HCT116 (cell line): Measurements from ENCODE around the gene WWOX. TPM values are rescaled to one million over a fixed set of nuclear protein-coding genes. Genes with fewer than 3 reads are reported as not detected.

Experiments
- ATAC-seq: fragments of 200-7000 bp; cut with Tn5 transposase; 2 replicates; pipeline ENCODE4 v1.9.1; 2020; ENCODE audit warnings: mild to moderate bottlenecking, moderate library complexity
- BruUV-seq: library from RNA; stranded (reverse); fragments of 400-500 nt; replicated peaks from 2 replicates; lab custom pipeline; 2021; lab: Mats Ljungman, UMichigan
- CTCF ChIA-PET: fragments of 300-600 bp; sonication (Branson Sonifier 250); formaldehyde crosslinking; loops from one replicate; lab custom pipeline; 2021; ENCODE audit warnings: antibody characterized with exemption; lab: Charles Lee
- POLR2A ChIA-PET: fragments of 300-600, 350-600 bp; sonication (Branson Sonifier 250); formaldehyde crosslinking; loops from one replicate; lab custom pipeline; 2021; ENCODE audit warnings: antibody characterized with exemption; lab: Charles Lee
- RAD21 ChIA-PET, 2 experiments: fragments of 300-600 bp; sonication (Branson Sonifier 250); formaldehyde crosslinking; loops; one replicate each; lab custom pipeline; 2023; ENCODE audit warnings: low total read pairs in 2 of 2; ENCODE audit not compliant: uncharacterized antibody in 2 of 2, unreplicated experiment in 2 of 2, low non-redundant PET in 1 of 2; lab: Charles Lee
- DNase-seq: peaks from one replicate; pipeline ENCODE4 v3.0.0-alpha.2; 2010; ENCODE audit warnings: low read depth, low spot score
- H2AFZ ChIP-seq: fragments of 200-600 bp; shearing (Covaris generic), sonication (generic); 2 replicates; pipeline ENCODE4 v1.6.1; 2017; ENCODE audit warnings: low read depth, mixed run types, mixed read lengths, antibody characterized with exemption, low read length; ENCODE audit not compliant: poor library complexity, severe bottlenecking
- H3K27ac ChIP-seq: 2 replicates; pipeline ENCODE4 v1.5.1; 2012; ENCODE audit warnings: low read depth, low read length
- H3K27me3 ChIP-seq: fragments of 200-600 bp; sonication (generic); 2 replicates; pipeline ENCODE4 v1.6.1; 2016; ENCODE audit warnings: mixed run types, low read length, mixed read lengths; ENCODE audit not compliant: insufficient read depth
- H3K36me3 ChIP-seq, 2 experiments: fragments of 200-500 bp in 1 of 2; fragments of 200-600 bp in 1 of 2; sonication (Bioruptor generic) in 1 of 2; sonication (generic) in 1 of 2; 2 replicates each; pipeline versions ENCODE4 v1.5.1 to v1.6.1; 2014 to 2016; ENCODE audit warnings: low read length in 2 of 2, inconsistent platforms in 1 of 2, mixed read lengths in 1 of 2, mixed run types in 1 of 2; ENCODE audit not compliant: insufficient read depth in 2 of 2, control insufficient read depth in 1 of 2
- H3K4me1 ChIP-seq, 2 experiments: fragments of 200-600 bp in 1 of 2; sonication (generic) in 1 of 2; 2 replicates each; pipeline versions ENCODE4 v1.5.1 to v1.6.1; 2012 to 2017; ENCODE audit warnings: low read length in 2 of 2, inconsistent platforms in 1 of 2, mild to moderate bottlenecking in 1 of 2, mixed read lengths in 1 of 2, mixed run types in 1 of 2, moderate library complexity in 1 of 2; ENCODE audit not compliant: insufficient read depth in 2 of 2, control insufficient read depth in 1 of 2
- H3K4me2 ChIP-seq: fragments of 200-600 bp; sonication (generic); 2 replicates; pipeline ENCODE4 v1.6.1; 2017; ENCODE audit warnings: mixed run types, low read length, mixed read lengths
- H3K4me3 ChIP-seq, 2 experiments: fragments of 200-600 bp in 1 of 2; sonication (generic) in 1 of 2; replicated peaks in 1 of 2; 2 replicates each; pipeline ENCODE4 v1.5.1; 2011 to 2016; ENCODE audit warnings: low read length in 2 of 2, control low read depth in 1 of 2, low read depth in 1 of 2, mild to moderate bottlenecking in 1 of 2, mixed read lengths in 1 of 2, mixed run types in 1 of 2
- H3K79me2 ChIP-seq: fragments of 200-600 bp; sonication (generic); 2 replicates; pipeline ENCODE4 v1.6.1; 2017; ENCODE audit warnings: mild to moderate bottlenecking, mixed run types, low read length, moderate library complexity, mixed read lengths; ENCODE audit not compliant: insufficient read depth
- H3K9ac ChIP-seq: fragments of 200-600 bp; sonication (generic); 2 replicates; pipeline ENCODE4 v1.6.1; 2016; ENCODE audit warnings: low read length, mixed read lengths
- H3K9me2 ChIP-seq: fragments of 200-600 bp; sonication (generic), shearing (Covaris generic); 2 replicates; pipeline ENCODE4 v1.6.1; 2017; ENCODE audit warnings: mixed run types, mild to moderate bottlenecking, moderate library complexity; ENCODE audit not compliant: insufficient read depth
- H3K9me3 ChIP-seq, 2 experiments: fragments of 200-500 bp in 1 of 2; fragments of 200-600 bp in 1 of 2; sonication (Bioruptor generic) in 1 of 2; sonication (generic) in 1 of 2; 2 replicates each; pipeline ENCODE4 v1.6.1; 2014 to 2017; ENCODE audit warnings: low read length in 2 of 2, mixed read lengths in 2 of 2, inconsistent platforms in 1 of 2, low read depth in 1 of 2, mild to moderate bottlenecking in 1 of 2, mixed run types in 1 of 2, moderate library complexity in 1 of 2; ENCODE audit not compliant: control insufficient read depth in 1 of 2, insufficient read depth in 1 of 2
- H4K20me1 ChIP-seq: fragments of 200-600 bp; sonication (generic), shearing (Covaris generic); 2 replicates; pipeline ENCODE4 v1.6.1; 2017; ENCODE audit warnings: mixed run types, mild to moderate bottlenecking, moderate library complexity; ENCODE audit not compliant: insufficient read depth
- CEBPB ChIP-seq: IDR thresholded peaks from 2 replicates; pipeline ENCODE4 v1.6.1; 2012; ENCODE audit warnings: low read depth
- CTCF ChIP-seq, 3 experiments: fragments of 200-600 bp in 1 of 3; sonication (generic) in 1 of 3; IDR thresholded peaks in 2 of 3; conservative IDR thresholded peaks in 1 of 3; 2 replicates each; pipeline ENCODE4 v1.5.1; 2012 to 2017; ENCODE audit warnings: low read depth in 2 of 3, low read length in 2 of 3, antibody characterized with exemption in 1 of 3, borderline replicate concordance in 1 of 3, control low read depth in 1 of 3, mild to moderate bottlenecking in 1 of 3, mixed read lengths in 1 of 3, mixed run types in 1 of 3, moderate library complexity in 1 of 3; ENCODE audit not compliant: insufficient read depth in 1 of 3
- EZH2phosphoT487 ChIP-seq: fragments of 200-600 bp; IDR thresholded peaks from 2 replicates; pipeline ENCODE4 v1.6.1; 2018; ENCODE audit warnings: antibody characterized with exemption, borderline replicate concordance
- REST ChIP-seq: IDR thresholded peaks from 2 replicates; pipeline ENCODE4 v1.6.1; 2012; ENCODE audit warnings: low read depth
- SIN3A ChIP-seq: IDR thresholded peaks from 2 replicates; pipeline ENCODE4 v1.6.1; 2012; ENCODE audit warnings: low read depth
- SRF ChIP-seq: IDR thresholded peaks from 2 replicates; pipeline ENCODE4 v1.6.1; 2012; ENCODE audit warnings: low read depth
- ZNF274 ChIP-seq: fragments of 200-500 bp; sonication (Bioruptor generic); IDR thresholded peaks from 2 replicates; pipeline ENCODE4 v1.6.1; 2014; ENCODE audit warnings: mild to moderate bottlenecking, low read depth, low read length, inconsistent platforms
- intact Hi-C: fragments of 100-400 bp; cut with micrococcal nuclease; formaldehyde crosslinking; loops from 2 replicates; pipeline ENCODE4 v1.10.0; 2022
- total RNA-seq: library from RNA; stranded (reverse); gene quantifications from one replicate; pipeline ENCODE4 v1.2.1, GENCODE V29; 2021; ENCODE audit not compliant: unreplicated experiment

The WWOX gene
- total RNA-seq, 1 experiment from 2014 or later = 13.7 TPM

GRCh38 chr16:79158337-79158736 lies 1058.9 kb downstream of the WWOX start:
- BruUV-seq = no TSS peak
- Histone ChIP-seq H3K27ac (no peak overlapping the region), H3K27me3 (no peaks in the 10 kb centered on the region), H3K4me3 (no peak overlapping the region), H3K9ac (no peak overlapping the region), H3K36me3 (no peaks in the 10 kb centered on the region), H4K20me1 (no peaks in the 10 kb centered on the region), H3K4me1 (no peaks in the 10 kb centered on the region), H3K4me2 (no peak overlapping the region), H3K9me2 (no peaks in the 10 kb centered on the region), H3K79me2 (no peaks in the 10 kb centered on the region), H2AFZ (no peak overlapping the region), H3K9me3 (peaks cover 4 to 7% of the 10 kb centered on the region in 2 experiments; a peak in 2 of 4 replicates)
- ChIA-PET CTCF (no interaction called here), POLR2A (no interaction called here), RAD21 (no interaction called here)
- ATAC-seq = no peak
- intact Hi-C loops = no loop called here
- DNase-seq = no peak
- TF ChIP-seq CEBPB (no peak), ZNF274 (no peak)

GRCh38 chr16:79159261-79160049 lies 1060.0 kb downstream of the WWOX start:
- intact Hi-C loops = no loop called here
- ATAC-seq (no peak), DNase-seq (no peak)
- Histone ChIP-seq H3K4me2 (no peak overlapping the region), H4K20me1 (no peaks in the 10 kb centered on the region), H3K9ac (no peak overlapping the region), H2AFZ (no peak overlapping the region), H3K27me3 (no peaks in the 10 kb centered on the region), H3K9me3 (peaks cover 4 to 7% of the 10 kb centered on the region in 2 experiments; a peak in 2 of 4 replicates), H3K36me3 (no peaks in the 10 kb centered on the region), H3K9me2 (no peaks in the 10 kb centered on the region), H3K4me3 (no peak overlapping the region), H3K4me1 (no peaks in the 10 kb centered on the region), H3K27ac (no peak overlapping the region), H3K79me2 (no peaks in the 10 kb centered on the region)
- BruUV-seq = no TSS peak
- ChIA-PET CTCF (no interaction called here), RAD21 (no interaction called here), POLR2A (no interaction called here)
- TF ChIP-seq EZH2phosphoT487 (no peak), SRF (no peak), REST (no peak), SIN3A (no peak), CTCF (IDR thresholded peaks at IDR 0.05 in 2 of 3, conservative IDR thresholded peaks at IDR 0.05 in 1 of 3; ENCODE audit: borderline replicate concordance in 1 of 3, insufficient read depth in 1 of 3, low read depth in 2 of 3, low read length in 2 of 3) (no peak)
- TF ChIP-seq, all 23 proteins: peak for 0
